HCT116 (cell line): ENCODE measurements around the gene GTPBP10. TPM values are rescaled to one million over a fixed set of nuclear protein-coding genes. Genes with fewer than 3 reads are reported as not detected.

Experiments
- ATAC-seq: fragments of 200-7000 bp; cut with Tn5 transposase; 2 replicates; pipeline ENCODE4 v1.9.1; 2020; ENCODE audit warnings: mild to moderate bottlenecking, moderate library complexity
- BruUV-seq: library from RNA; stranded (reverse); fragments of 400-500 nt; replicated peaks from 2 replicates; lab custom pipeline; 2021; lab: Mats Ljungman, UMichigan
- CTCF ChIA-PET: fragments of 300-600 bp; sonication (Branson Sonifier 250); formaldehyde crosslinking; loops from one replicate; lab custom pipeline; 2021; ENCODE audit warnings: antibody characterized with exemption; lab: Charles Lee
- POLR2A ChIA-PET: fragments of 300-600, 350-600 bp; sonication (Branson Sonifier 250); formaldehyde crosslinking; loops from one replicate; lab custom pipeline; 2021; ENCODE audit warnings: antibody characterized with exemption; lab: Charles Lee
- RAD21 ChIA-PET, 2 experiments: fragments of 300-600 bp; sonication (Branson Sonifier 250); formaldehyde crosslinking; loops; one replicate each; lab custom pipeline; 2023; ENCODE audit warnings: low total read pairs in 2 of 2; ENCODE audit not compliant: uncharacterized antibody in 2 of 2, unreplicated experiment in 2 of 2, low non-redundant PET in 1 of 2; lab: Charles Lee
- DNase-seq: peaks from one replicate; pipeline ENCODE4 v3.0.0-alpha.2; 2010; ENCODE audit warnings: low read depth, low spot score
- H2AFZ ChIP-seq: fragments of 200-600 bp; shearing (Covaris generic), sonication (generic); 2 replicates; pipeline ENCODE4 v1.6.1; 2017; ENCODE audit warnings: low read depth, mixed run types, mixed read lengths, antibody characterized with exemption, low read length; ENCODE audit not compliant: poor library complexity, severe bottlenecking
- H3K27ac ChIP-seq: 2 replicates; pipeline ENCODE4 v1.5.1; 2012; ENCODE audit warnings: low read depth, low read length
- H3K27me3 ChIP-seq: fragments of 200-600 bp; sonication (generic); 2 replicates; pipeline ENCODE4 v1.6.1; 2016; ENCODE audit warnings: mixed run types, low read length, mixed read lengths; ENCODE audit not compliant: insufficient read depth
- H3K36me3 ChIP-seq, 2 experiments: fragments of 200-500 bp in 1 of 2; fragments of 200-600 bp in 1 of 2; sonication (Bioruptor generic) in 1 of 2; sonication (generic) in 1 of 2; 2 replicates each; pipeline versions ENCODE4 v1.5.1 to v1.6.1; 2014 to 2016; ENCODE audit warnings: low read length in 2 of 2, inconsistent platforms in 1 of 2, mixed read lengths in 1 of 2, mixed run types in 1 of 2; ENCODE audit not compliant: insufficient read depth in 2 of 2, control insufficient read depth in 1 of 2
- H3K4me1 ChIP-seq, 2 experiments: fragments of 200-600 bp in 1 of 2; sonication (generic) in 1 of 2; 2 replicates each; pipeline versions ENCODE4 v1.5.1 to v1.6.1; 2012 to 2017; ENCODE audit warnings: low read length in 2 of 2, inconsistent platforms in 1 of 2, mild to moderate bottlenecking in 1 of 2, mixed read lengths in 1 of 2, mixed run types in 1 of 2, moderate library complexity in 1 of 2; ENCODE audit not compliant: insufficient read depth in 2 of 2, control insufficient read depth in 1 of 2
- H3K4me2 ChIP-seq: fragments of 200-600 bp; sonication (generic); 2 replicates; pipeline ENCODE4 v1.6.1; 2017; ENCODE audit warnings: mixed run types, low read length, mixed read lengths
- H3K4me3 ChIP-seq, 2 experiments: fragments of 200-600 bp in 1 of 2; sonication (generic) in 1 of 2; replicated peaks in 1 of 2; 2 replicates each; pipeline ENCODE4 v1.5.1; 2011 to 2016; ENCODE audit warnings: low read length in 2 of 2, control low read depth in 1 of 2, low read depth in 1 of 2, mild to moderate bottlenecking in 1 of 2, mixed read lengths in 1 of 2, mixed run types in 1 of 2
- H3K79me2 ChIP-seq: fragments of 200-600 bp; sonication (generic); 2 replicates; pipeline ENCODE4 v1.6.1; 2017; ENCODE audit warnings: mild to moderate bottlenecking, mixed run types, low read length, moderate library complexity, mixed read lengths; ENCODE audit not compliant: insufficient read depth
- H3K9ac ChIP-seq: fragments of 200-600 bp; sonication (generic); 2 replicates; pipeline ENCODE4 v1.6.1; 2016; ENCODE audit warnings: low read length, mixed read lengths
- H3K9me2 ChIP-seq: fragments of 200-600 bp; sonication (generic), shearing (Covaris generic); 2 replicates; pipeline ENCODE4 v1.6.1; 2017; ENCODE audit warnings: mixed run types, mild to moderate bottlenecking, moderate library complexity; ENCODE audit not compliant: insufficient read depth
- H3K9me3 ChIP-seq, 2 experiments: fragments of 200-500 bp in 1 of 2; fragments of 200-600 bp in 1 of 2; sonication (Bioruptor generic) in 1 of 2; sonication (generic) in 1 of 2; 2 replicates each; pipeline ENCODE4 v1.6.1; 2014 to 2017; ENCODE audit warnings: low read length in 2 of 2, mixed read lengths in 2 of 2, inconsistent platforms in 1 of 2, low read depth in 1 of 2, mild to moderate bottlenecking in 1 of 2, mixed run types in 1 of 2, moderate library complexity in 1 of 2; ENCODE audit not compliant: control insufficient read depth in 1 of 2, insufficient read depth in 1 of 2
- H4K20me1 ChIP-seq: fragments of 200-600 bp; sonication (generic), shearing (Covaris generic); 2 replicates; pipeline ENCODE4 v1.6.1; 2017; ENCODE audit warnings: mixed run types, mild to moderate bottlenecking, moderate library complexity; ENCODE audit not compliant: insufficient read depth
- ATF3 ChIP-seq: IDR thresholded peaks from 2 replicates; pipeline ENCODE4 v1.6.1; 2012
- CEBPB ChIP-seq: IDR thresholded peaks from 2 replicates; pipeline ENCODE4 v1.6.1; 2012; ENCODE audit warnings: low read depth
- CTCF ChIP-seq, 3 experiments: fragments of 200-600 bp in 1 of 3; sonication (generic) in 1 of 3; IDR thresholded peaks in 2 of 3; conservative IDR thresholded peaks in 1 of 3; 2 replicates each; pipeline ENCODE4 v1.5.1; 2012 to 2017; ENCODE audit warnings: low read depth in 2 of 3, low read length in 2 of 3, antibody characterized with exemption in 1 of 3, borderline replicate concordance in 1 of 3, control low read depth in 1 of 3, mild to moderate bottlenecking in 1 of 3, mixed read lengths in 1 of 3, mixed run types in 1 of 3, moderate library complexity in 1 of 3; ENCODE audit not compliant: insufficient read depth in 1 of 3
- EGR1 ChIP-seq: IDR thresholded peaks from 2 replicates; pipeline ENCODE4 v1.6.1; 2012; ENCODE audit warnings: low read depth
- ELF1 ChIP-seq: IDR thresholded peaks from 2 replicates; pipeline ENCODE4 v1.6.1; 2012; ENCODE audit warnings: low read depth, borderline replicate concordance
- EZH2 ChIP-seq: fragments of 200-600 bp; sonication (generic); IDR thresholded peaks from 2 replicates; pipeline ENCODE4 v1.6.1; 2017; ENCODE audit warnings: antibody characterized with exemption, mixed run types
- EZH2phosphoT487 ChIP-seq: fragments of 200-600 bp; IDR thresholded peaks from 2 replicates; pipeline ENCODE4 v1.6.1; 2018; ENCODE audit warnings: antibody characterized with exemption, borderline replicate concordance
- FOSL1 ChIP-seq: IDR thresholded peaks from 2 replicates; pipeline ENCODE4 v1.6.1; 2012; ENCODE audit warnings: low read depth
- MAX ChIP-seq: IDR thresholded peaks from 2 replicates; pipeline ENCODE4 v1.6.1; 2012
- RAD21 ChIP-seq: IDR thresholded peaks from 2 replicates; pipeline ENCODE4 v1.6.1; 2012; ENCODE audit warnings: low read depth, mild to moderate bottlenecking
- REST ChIP-seq: IDR thresholded peaks from 2 replicates; pipeline ENCODE4 v1.6.1; 2012; ENCODE audit warnings: low read depth
- SIN3A ChIP-seq: IDR thresholded peaks from 2 replicates; pipeline ENCODE4 v1.6.1; 2012; ENCODE audit warnings: low read depth
- SP1 ChIP-seq: IDR thresholded peaks from 2 replicates; pipeline ENCODE4 v1.6.1; 2012; ENCODE audit warnings: low read depth
- TCF7L2 ChIP-seq: IDR thresholded peaks from 2 replicates; pipeline ENCODE4 v1.7.0; 2011; ENCODE audit warnings: borderline replicate concordance, inconsistent platforms; ENCODE audit not compliant: insufficient read depth, insufficient read length; ENCODE audit errors: extremely low read depth
- YY1 ChIP-seq: IDR thresholded peaks from 2 replicates; pipeline ENCODE4 v1.6.1; 2011; ENCODE audit warnings: low read length, low read depth, moderate library complexity, mild to moderate bottlenecking; ENCODE audit not compliant: insufficient replicate concordance; ENCODE audit errors: extremely low read depth
- ZNF274 ChIP-seq: fragments of 200-500 bp; sonication (Bioruptor generic); IDR thresholded peaks from 2 replicates; pipeline ENCODE4 v1.6.1; 2014; ENCODE audit warnings: mild to moderate bottlenecking, low read depth, low read length, inconsistent platforms
- intact Hi-C: fragments of 100-400 bp; cut with micrococcal nuclease; formaldehyde crosslinking; loops from 2 replicates; pipeline ENCODE4 v1.10.0; 2022
- total RNA-seq: library from RNA; stranded (reverse); gene quantifications from one replicate; pipeline ENCODE4 v1.2.1, GENCODE V29; 2021; ENCODE audit not compliant: unreplicated experiment

Gene GTPBP10
- total RNA-seq, 1 experiment from 2014 or later: 36.7 TPM

GRCh38 chr7:90320418-90320800 lies 26.1 kb upstream of the GTPBP10 start (continued):
- TF ChIP-seq CTCF (IDR thresholded peaks at IDR 0.05 in 2 of 3, conservative IDR thresholded peaks at IDR 0.05 in 1 of 3; ENCODE audit: borderline replicate concordance in 1 of 3, insufficient read depth in 1 of 3, low read depth in 2 of 3, low read length in 2 of 3): no peak

GRCh38 chr7:90320801-90321494 lies 25.6 kb upstream of the GTPBP10 start, which contains the start of gene FAM237B:
Gene FAM237B, minus strand, starts transcription at chr7:90321304. Its CDS starts 1,556 bp downstream, at chr7:90319748.
- H3K79me2 ChIP-seq: no peaks in the 10 kb centered on the region
- H4K20me1 ChIP-seq: no peaks in the 10 kb centered on the region
- RAD21 ChIA-PET: no interaction called here
- intact Hi-C loops: no loop called here
- ATAC-seq: no peak
- H3K4me1 ChIP-seq: no peaks in the 10 kb centered on the region
- CTCF ChIA-PET: no interaction called here
- H3K9me2 ChIP-seq: no peaks in the 10 kb centered on the region
- no peak within 1 kb of the TSS for H3K9ac ChIP-seq
- no peak for TF ChIP-seq REST
- no peak for TF ChIP-seq SP1
- no peak for TF ChIP-seq ELF1
- no peak for TF ChIP-seq EZH2
- no peak for TF ChIP-seq ATF3
- TF ChIP-seq TCF7L2: no peak
- no peak for TF ChIP-seq MAX
- TF ChIP-seq CTCF (IDR thresholded peaks at IDR 0.05 in 2 of 3, conservative IDR thresholded peaks at IDR 0.05 in 1 of 3; ENCODE audit: borderline replicate concordance in 1 of 3, insufficient read depth in 1 of 3, low read depth in 2 of 3, low read length in 2 of 3): no peak
- no peak for TF ChIP-seq FOSL1
- TF ChIP-seq SIN3A: no peak
- TF ChIP-seq RAD21: no peak
- TF ChIP-seq CEBPB: no peak
- TF ChIP-seq YY1: no peak
- TF ChIP-seq ZNF274: no peak
- TF ChIP-seq EGR1: no peak
- no peak for TF ChIP-seq EZH2phosphoT487
- H3K4me2 ChIP-seq: no peak within 1 kb of the TSS
- H2AFZ ChIP-seq: no peak within 1 kb of the TSS
- no peaks in the 10 kb centered on the region for H3K27me3 ChIP-seq
- no peak within 1 kb of the TSS for H3K27ac ChIP-seq
- H3K4me3 ChIP-seq: no peak within 1 kb of the TSS
- no TSS peak for BruUV-seq
- no peaks in the 10 kb centered on the region for H3K36me3 ChIP-seq
- POLR2A ChIA-PET: no interaction called here
- DNase-seq: no peak
- no peaks in the 10 kb centered on the region for H3K9me3 ChIP-seq
